HG03460 (cell line): ENCODE measurements around the gene NEB.
"Not testable (repeated sequence)": the region's sequence is repeated elsewhere in the genome, so short reads cannot be mapped to it uniquely, and the experiment has no call there.

Source experiments
- ATAC-seq: cut with Tn5 transposase; IDR thresholded peaks from one replicate; pipeline ENCODE4 v1.9.1; 2021; ENCODE audit not compliant: unreplicated experiment

Gene NEB

DNA sequence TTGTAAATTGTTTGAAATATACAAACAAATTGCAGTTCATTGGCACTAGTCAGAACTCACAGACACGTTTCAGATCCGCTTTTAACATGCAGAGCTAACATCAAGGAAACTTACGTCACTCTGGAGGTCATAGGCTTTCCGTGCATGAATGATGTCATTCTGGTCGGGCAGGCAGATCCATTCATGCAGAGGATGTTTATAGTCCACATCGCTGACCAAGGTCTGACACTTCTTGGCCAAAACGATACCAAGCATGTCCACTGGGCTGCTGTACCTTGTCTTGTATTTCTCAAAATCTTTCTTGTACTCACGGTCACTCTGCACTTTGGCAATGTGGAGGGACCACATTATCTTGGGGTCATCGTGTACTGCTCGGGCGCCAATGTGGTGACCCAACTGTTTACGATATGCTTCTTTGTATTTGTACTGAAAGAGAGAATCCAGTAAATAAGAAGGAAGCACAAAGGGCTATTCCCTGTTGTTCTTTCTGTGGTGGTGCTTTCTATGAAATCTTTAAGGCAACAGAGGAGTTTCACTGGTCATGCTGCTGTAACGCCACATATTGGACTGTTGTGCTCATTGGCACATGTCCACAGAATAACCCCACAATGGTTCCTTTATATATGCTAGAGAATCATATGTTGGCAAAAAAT lies 114.8 kb downstream of the NEB start:
- ATAC-seq = no peak

DNA sequence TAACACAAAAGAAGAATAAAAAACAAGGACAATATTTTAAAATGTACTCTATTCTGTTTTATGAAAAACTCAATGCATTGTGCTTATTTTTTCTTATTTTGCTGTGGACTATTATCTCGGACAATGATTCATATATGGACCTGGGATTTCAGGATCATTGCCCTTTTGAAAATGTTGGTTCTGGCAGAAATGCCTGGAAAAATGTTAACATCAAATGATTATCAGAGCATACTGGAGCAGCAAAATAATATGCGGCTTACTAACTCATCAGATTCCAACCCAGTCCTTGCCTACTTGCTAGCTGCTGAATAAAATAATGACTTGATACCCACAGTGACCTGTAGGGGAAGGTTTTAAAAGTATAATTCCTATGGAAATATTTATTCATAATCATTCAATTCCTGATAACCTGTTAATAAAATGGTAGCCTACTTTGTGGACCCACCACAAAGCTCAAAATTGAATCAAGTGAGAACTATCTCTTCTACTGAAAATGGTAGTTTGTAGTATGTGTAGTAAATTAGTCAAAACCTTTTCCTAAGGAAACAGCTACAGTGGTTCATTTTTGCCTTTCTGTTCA lies 117.4 kb downstream of the NEB start:
- no peak for ATAC-seq

DNA sequence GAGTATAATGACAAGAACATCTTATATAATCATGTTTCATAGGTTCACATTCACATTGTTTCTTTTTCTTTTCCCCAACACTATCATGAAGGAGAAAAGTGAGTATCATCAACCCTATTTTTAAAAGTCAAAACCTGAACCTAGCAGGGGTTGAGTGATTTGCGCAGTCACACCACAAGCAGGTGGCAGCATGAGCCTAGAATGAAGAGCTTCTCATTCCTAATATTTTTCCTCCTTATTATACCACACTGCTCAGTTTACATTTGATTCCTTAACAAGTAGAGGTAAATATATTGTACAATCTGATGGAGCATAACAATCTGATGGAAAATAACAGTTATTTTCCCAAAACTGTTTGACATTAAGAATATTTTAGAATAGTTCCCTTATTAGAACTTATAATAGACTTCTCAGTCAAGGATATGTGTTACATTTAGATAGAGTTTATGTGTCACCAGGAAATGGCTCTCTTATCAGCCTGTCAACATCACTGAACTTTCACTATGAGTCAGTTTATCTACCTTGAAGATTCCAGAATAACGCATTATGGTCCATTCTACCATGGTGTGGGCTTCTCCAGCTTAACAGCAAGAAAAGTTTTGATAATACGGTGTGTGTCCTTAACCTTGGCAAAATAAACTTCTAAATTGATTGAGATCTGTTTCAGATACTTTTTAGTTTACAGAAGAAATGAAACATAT lies 119.5 kb downstream of the NEB start:
- no peak for ATAC-seq

DNA sequence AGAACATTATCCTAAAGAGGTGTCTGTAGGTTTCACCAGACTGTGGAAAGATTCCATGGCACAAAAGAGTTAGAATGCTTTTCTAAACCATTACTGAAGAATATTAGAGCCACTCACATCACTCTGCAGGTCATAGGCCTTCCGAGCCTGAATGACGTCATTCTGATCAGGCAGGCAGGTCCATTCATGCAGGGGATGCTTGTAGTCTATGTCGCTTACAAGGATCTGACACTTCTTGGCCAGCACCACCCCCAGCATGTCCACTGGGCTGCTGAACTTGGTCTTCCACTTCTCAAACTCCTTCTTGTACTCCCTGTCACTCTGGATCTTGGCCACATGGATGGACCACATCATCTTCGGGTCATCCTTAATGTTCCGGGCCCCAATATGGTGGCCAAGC lies 120.1 kb downstream of the NEB start:
- no peak for ATAC-seq

DNA sequence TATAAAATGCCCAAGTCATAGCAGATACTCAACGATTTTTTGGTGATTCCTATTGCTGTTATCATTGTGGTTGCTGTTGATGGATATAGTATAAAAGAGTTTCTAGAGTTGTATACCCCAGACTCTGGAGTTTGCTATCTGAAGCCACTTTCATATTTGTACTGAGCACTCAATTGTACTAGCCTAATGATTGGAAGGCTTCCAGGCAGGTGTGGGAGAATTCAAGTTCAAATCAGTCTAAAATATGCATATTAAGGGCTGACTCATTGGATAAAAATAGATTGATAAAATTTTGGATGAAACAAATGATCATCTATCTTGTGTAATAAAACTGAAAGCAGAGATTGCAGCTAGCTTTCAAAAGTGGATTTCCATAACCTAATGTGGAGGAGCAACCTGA lies 122.9 kb downstream of the NEB start:
- ATAC-seq = no peak

DNA sequence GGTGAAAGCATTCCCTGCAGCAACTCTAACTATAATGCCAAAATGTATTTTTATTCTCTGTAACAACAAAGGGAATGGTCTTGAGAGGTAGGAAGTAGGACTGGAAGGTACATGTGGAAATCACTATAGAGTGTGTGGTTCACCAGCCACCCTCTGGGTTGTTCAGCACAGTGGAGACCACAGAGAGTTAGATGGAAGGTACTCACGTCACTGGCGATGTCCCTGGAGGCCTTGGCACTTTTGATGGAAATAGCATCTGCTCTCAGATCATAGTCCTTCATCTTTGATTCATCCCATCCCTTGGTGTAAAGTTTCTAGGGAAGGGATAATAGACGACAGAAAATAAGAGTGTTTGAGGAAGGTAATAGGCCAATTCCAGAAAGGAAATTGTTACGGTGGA lies 124.0 kb downstream of the NEB start:
- no peak for ATAC-seq

DNA sequence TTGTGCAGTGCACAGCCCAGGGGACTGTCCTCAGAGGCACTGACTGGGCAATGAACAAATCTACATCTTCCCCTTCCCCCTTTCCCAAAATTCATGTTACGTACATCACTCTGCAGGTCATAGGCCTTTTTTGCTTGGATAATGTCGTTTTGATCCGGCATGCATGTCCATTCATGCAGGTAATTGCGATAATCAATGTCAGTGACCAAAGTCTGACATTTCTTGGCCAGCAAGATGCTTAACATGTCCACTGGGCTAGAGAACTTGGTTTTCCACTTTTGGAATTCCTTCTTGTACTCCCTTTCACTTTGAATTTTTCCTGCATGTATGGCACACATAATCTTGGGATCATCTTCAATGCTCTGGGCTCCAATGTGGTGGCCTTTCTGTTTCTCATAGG lies 124.6 kb downstream of the NEB start:
- ATAC-seq = no peak

DNA sequence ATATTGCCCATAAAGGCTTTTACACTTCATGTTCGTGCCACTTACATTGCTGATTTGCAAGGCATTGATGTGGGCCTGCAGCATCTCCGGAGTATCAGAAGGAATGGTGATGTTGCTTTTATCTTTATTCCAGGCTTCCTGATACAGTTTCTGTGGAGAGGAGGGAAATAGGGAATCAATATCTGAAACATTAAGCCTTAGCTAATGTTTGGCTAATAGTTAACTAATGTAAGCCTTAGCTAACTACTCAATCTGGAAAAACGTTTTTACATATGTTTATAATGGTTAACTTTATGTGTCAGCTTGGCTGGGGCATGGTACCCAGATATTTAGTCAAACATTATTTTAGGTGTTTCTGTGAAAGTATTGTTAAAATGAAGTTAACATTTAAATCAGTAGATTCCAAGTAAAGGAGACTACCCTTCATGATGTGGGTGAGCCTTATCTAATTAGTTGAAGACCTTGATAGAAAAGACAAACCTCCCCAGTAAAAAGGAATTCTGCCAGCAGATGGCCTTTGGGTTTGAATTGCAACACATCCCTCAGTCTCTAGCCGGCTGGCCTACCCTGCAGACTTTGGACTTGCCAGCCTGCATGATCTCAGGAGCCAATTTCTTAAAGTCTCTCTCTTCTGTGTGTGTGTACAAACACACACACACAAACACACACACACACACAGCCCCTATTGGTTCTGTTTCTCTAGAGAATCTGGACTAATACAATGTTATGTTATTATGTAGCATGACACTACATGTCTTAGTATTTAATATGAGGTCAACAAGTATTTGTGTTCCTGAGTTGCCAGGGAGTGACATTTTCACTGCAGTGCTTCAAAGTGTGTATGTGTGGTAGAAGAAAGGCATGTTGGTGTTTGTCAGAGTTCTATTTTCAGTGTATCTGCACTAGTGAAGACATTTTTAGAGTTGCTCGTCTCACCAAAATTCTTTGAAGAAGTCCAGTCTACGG lies 126.5 kb downstream of the NEB start:
- ATAC-seq = not testable (repeated sequence)

DNA sequence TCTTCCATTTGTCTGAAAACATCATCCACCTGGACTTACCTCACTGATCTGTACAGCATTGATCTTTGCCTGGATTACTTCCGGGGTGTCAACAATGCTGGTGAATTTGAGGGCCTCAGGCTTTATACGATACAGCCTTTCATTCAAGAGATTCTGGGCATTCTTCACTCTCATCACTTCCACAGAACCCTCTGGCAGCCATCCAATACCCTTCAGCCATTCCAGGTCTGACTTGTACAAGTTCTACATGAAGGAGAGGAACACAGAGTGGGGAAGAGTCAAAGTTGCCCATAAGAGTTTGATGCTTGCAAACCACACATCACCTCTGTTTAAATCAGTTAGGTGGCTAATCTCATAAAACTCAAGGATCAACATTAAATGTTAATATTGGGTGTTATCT lies 130.7 kb downstream of the NEB start:
- ATAC-seq = not testable (repeated sequence)

DNA sequence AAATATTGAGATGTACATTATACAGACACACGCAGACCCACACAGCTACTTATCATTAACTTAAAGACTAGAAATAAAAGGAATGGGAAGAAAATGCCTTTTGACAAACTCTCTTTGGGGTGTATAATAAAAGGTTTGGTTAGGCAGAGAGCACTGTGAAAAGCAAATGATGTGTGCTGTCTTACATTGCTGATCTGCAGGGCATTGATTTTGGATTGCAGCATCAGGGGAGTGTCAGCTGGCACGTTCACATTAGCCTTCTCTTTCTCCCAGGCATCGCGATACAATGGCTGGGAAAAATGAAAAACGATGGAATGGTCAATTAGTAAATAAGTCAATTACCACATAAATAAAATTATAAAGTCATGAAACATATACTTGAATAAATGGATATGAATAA lies 131.9 kb downstream of the NEB start:
- ATAC-seq = not testable (repeated sequence)

DNA sequence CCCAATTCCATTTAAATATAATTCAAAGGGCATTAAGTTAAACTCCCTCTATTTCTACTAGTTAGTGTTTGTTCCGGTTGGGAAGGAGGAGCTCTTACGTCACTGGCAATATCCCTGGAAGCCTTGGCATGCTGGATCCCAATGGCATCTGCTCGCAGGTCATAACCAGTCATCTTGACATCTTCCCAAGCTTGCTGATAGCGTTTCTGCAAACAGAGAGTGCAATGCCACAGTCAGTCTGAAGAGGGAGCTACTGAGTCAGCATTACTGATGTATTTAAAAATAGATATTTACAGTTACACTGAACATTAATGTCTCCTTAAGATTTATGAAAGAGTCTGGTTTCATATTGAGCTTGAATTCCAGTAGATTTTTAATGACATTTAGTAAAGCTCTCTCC lies 132.5 kb downstream of the NEB start:
- ATAC-seq = peak; percentile 65

DNA sequence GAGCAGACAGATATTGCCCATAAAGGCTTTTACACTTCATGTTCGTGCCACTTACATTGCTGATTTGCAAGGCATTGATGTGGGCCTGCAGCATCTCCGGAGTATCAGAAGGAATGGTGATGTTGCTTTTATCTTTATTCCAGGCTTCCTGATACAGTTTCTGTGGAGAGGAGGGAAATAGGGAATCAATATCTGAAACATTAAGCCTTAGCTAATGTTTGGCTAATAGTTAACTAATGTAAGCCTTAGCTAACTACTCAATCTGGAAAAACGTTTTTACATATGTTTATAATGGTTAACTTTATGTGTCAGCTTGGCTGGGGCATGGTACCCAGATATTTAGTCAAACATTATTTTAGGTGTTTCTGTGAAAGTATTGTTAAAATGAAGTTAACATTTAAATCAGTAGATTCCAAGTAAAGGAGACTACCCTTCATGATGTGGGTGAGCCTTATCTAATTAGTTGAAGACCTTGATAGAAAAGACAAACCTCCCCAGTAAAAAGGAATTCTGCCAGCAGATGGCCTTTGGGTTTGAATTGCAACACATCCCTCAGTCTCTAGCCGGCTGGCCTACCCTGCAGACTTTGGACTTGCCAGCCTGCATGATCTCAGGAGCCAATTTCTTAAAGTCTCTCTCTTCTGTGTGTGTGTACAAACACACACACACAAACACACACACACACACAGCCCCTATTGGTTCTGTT lies 137.2 kb downstream of the NEB start:
- not testable (repeated sequence) for ATAC-seq

DNA sequence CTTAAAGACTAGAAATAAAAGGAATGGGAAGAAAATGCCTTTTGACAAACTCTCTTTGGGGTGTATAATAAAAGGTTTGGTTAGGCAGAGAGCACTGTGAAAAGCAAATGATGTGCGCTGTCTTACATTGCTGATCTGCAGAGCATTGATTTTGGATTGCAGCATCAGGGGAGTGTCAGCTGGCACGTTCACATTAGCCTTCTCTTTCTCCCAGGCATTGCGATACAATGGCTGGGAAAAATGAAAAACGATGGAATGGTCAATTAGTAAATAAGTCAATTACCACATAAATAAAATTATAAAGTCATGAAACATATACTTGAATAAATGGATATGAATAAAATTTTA lies 142.4 kb downstream of the NEB start:
- ATAC-seq = not testable (repeated sequence)

DNA sequence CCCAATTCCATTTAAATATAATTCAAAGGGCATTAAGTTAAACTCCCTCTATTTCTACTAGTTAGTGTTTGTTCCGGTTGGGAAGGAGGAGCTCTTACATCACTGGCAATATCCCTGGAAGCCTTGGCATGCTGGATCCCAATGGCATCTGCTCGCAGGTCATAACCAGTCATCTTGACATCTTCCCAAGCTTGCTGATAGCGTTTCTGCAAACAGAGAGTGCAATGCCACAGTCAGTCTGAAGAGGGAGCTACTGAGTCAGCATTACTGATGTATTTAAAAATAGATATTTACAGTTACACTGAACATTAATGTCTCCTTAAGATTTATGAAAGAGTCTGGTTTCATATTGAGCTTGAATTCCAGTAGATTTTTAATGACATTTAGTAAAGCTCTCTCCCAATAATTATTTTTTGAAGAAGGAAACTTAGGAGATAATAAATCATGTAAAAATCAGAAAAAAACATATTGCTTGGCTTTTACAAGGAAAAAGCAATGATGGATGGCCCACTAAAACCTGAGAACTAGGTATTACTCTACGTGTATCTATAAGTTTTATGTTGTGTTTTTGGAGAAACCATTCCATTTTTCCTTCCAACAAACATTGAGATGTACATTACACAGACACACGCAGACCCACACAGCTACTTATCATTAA lies 142.9 kb downstream of the NEB start:
- not testable (repeated sequence) for ATAC-seq

DNA sequence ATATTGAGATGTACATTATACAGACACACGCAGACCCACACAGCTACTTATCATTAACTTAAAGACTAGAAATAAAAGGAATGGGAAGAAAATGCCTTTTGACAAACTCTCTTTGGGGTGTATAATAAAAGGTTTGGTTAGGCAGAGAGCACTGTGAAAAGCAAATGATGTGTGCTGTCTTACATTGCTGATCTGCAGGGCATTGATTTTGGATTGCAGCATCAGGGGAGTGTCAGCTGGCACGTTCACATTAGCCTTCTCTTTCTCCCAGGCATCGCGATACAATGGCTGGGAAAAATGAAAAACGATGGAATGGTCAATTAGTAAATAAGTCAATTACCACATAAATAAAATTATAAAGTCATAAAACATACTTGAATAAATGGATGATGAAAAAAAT lies 153.0 kb downstream of the NEB start:
- not testable (repeated sequence) for ATAC-seq

DNA sequence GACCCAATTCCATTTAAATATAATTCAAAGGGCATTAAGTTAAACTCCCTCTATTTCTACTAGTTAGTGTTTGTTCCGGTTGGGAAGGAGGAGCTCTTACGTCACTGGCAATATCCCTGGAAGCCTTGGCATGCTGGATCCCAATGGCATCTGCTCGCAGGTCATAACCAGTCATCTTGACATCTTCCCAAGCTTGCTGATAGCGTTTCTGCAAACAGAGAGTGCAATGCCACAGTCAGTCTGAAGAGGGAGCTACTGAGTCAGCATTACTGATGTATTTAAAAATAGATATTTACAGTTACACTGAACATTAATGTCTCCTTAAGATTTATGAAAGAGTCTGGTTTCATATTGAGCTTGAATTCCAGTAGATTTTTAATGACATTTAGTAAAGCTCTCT lies 153.6 kb downstream of the NEB start:
- peak; percentile 80 for ATAC-seq

DNA sequence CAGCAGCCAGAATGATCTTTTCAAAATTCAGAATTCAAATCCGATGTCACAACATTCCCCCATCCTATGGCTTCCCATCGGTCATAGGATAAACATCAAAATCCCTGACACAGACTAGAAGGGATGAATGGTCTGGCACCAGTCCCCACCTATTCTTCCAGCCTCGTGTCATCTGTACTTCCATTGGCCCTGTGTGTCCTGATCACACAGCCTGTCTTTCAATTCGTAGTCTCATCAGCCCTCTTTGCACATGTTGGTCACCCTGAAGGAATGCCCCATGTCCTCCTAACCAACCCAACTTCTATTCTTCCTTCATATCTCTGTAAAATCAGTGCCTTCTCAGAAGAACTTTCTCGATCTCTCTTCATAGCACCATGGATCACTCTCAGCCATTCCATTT lies 157.2 kb downstream of the NEB start:
- ATAC-seq = no peak

DNA sequence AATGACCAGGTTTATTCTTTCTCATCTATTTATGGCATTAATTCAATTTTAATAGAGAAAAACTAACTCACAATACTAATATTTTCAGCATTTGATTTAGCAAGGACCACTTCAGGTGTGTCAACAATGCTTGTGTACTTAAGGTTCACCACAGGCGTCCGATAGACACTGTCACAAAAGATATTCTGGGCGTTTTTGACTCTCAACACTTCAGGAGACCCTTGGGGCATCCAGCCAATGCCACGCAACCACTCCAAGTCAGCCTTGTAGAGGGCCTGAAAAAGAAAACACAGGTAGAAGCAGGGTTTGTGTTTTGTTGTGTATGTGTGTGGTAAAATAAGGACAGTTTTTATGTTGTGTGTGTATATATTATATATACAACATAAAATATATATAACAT lies 158.2 kb downstream of the NEB start:
- ATAC-seq = no peak

DNA sequence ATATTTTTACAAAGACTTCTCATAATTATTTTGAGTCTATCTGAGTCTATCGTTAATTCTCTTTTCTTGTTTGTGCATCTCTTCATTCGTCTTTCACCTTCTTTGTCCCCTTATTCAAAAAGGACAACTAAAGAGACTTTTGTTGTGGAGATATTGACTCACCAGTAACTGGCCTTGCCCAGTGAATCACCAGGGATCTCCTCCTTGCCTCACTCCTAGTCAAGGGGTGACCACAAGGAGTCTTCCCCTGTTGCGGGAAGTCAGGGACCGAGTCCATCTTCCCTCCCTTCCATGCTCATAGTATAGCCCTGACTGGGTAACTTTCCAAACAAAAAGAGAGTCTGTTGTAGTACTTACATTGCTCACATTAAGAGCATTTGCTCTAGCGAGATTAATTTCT lies 158.9 kb downstream of the NEB start:
- ATAC-seq = no peak

DNA sequence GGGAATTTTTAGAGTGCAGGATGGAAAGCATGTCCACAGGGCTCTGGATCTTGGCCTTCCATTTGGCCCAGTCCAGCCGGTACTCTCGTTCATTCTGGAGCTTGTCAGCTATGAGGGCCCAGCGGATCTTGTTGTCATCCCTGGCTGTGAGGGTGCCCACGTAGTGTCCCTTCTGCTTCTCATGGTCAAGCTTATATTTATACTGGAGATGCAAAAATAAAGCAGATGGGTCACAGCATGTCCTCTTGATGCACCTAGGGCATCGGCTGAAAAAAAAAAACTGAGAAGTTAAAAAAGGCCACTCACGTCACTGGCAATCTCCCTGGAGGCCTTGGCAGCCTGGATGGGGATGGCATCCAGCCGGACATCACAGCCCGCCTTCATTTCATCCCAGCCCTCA lies 164.1 kb downstream of the NEB start:
- ATAC-seq = no peak
